MM.1S (cell line): ENCODE measurements around the gene WDR72.
"Not testable (repeated sequence)": the region's sequence is repeated elsewhere in the genome, so short reads cannot be mapped to it uniquely, and the experiment has no call there.

Source experiments
- CTCF ChIP-seq: fragments of 300-600 bp; sonication (generic); IDR thresholded peaks from 2 replicates; pipeline ENCODE4 v1.5.1; 2016; ENCODE audit warnings: antibody characterized with exemption, low read length, mixed read lengths
- EZH2 ChIP-seq: fragments of 300-600 bp; sonication (generic); optimal IDR thresholded peaks from 2 replicates; pipeline ENCODE3; 2017; ENCODE audit warnings: low read depth, mild to moderate bottlenecking, antibody characterized with exemption, low read length, mixed read lengths
- EZH2phosphoT487 ChIP-seq: fragments of 300-600 bp; sonication (generic); IDR thresholded peaks from 2 replicates; pipeline ENCODE4 v1.6.1; 2018; ENCODE audit warnings: antibody characterized with exemption, low read length

GRCh38 chr15:53785241-53785640 lies 25.8 kb upstream of the WDR72 start:
- not testable (repeated sequence) for TF ChIP-seq CTCF, EZH2, EZH2phosphoT487
